ENCODE results near the gene JOSD2. TPM values are rescaled to one million over a fixed set of nuclear protein-coding genes. Genes with fewer than 3 reads are reported as not detected.

The JOSD2 gene
- total and polyA plus RNA-seq, 2 of the 4 experiments (the other 2 are of a cell fraction): 12.2 to 54.1 TPM

GRCh38 chr19:50515168-50515561 lies 4.2 kb upstream of the JOSD2 start:
- H3K79me1 ChIP-seq (ENCODE audit: low read depth in 1 of 2, low read length in 2 of 2): peaks cover 5 to 7% of the 10 kb centered on the region in 2 experiments; a peak in 3 of 4 replicates
- H2BK20ac ChIP-seq (ENCODE audit: low read depth, low read length): no peak overlapping the region
- H3K56ac ChIP-seq (ENCODE audit: extremely low read depth, insufficient read depth, low read length): no peak overlapping the region
- H3K4ac ChIP-seq (ENCODE audit: low read depth, low read length): no peak overlapping the region
- H3K4me1 ChIP-seq (ENCODE audit: control insufficient read depth, insufficient read depth, low read length): peaks cover under 1% of the 10 kb centered on the region
- BruUV-seq (replicated peaks): no TSS peak
- intact Hi-C loops (cut with micrococcal nuclease) (no loop called here), dilution Hi-C loops (cut with HindIII; ENCODE audit: low sequenced_read_pairs, unreplicated experiment) (no loop called here), in situ Hi-C loops (cut with MboI; ENCODE audit: low sequenced_read_pairs) (no loop called here)
- CTCF ChIA-PET: no interaction called here
- no peak overlapping the region for H3K14ac ChIP-seq (replicated peaks; ENCODE audit: low read depth, low read length)
- no peak overlapping the region for H3K23ac ChIP-seq (ENCODE audit: low read depth, low read length)
- H3K4me2 ChIP-seq (ENCODE audit: low read depth, low read length): no peak overlapping the region
- H4K8ac ChIP-seq (ENCODE audit: low read depth in 2 of 2, low read length in 2 of 2): no peak overlapping the region
- no peak overlapping the region for H2AFZ ChIP-seq (replicated peaks; ENCODE audit: low read length, poor library complexity)
- no peaks in the 10 kb centered on the region; the same call in 1 of the 2 replicates for H3K9me1 ChIP-seq (ENCODE audit: insufficient read depth, low read length)
- H3K9ac ChIP-seq (ENCODE audit: low read depth, low read length): no peak overlapping the region
- no peaks in the 10 kb centered on the region for H4K20me1 ChIP-seq (ENCODE audit: insufficient read depth, low read length)
- 62% methylated on average over 3 of the region's 11 CpGs; no CpG with 5 or more reads in 1 of the 2 experiments for WGBS, 2 experiments (ENCODE audit: extremely low coverage in 2 of 2, insufficient read length in 1 of 2)
- POLR2A ChIA-PET (ENCODE audit: unreplicated experiment): no interaction called here
- no peak overlapping the region for H3K27ac ChIP-seq (ENCODE audit: insufficient read depth, low read length)
- no peak overlapping the region for H2BK5ac ChIP-seq (ENCODE audit: low read depth, low read length, poor library complexity, severe bottlenecking)
- no peak overlapping the region for H3K4me3 ChIP-seq (ENCODE audit: insufficient read depth, low read depth, low read length)
- H4K91ac ChIP-seq (ENCODE audit: insufficient read depth, low read depth, low read length): no peak overlapping the region
- H4K5ac ChIP-seq (ENCODE audit: low read depth, low read length): no peak overlapping the region
- H2AK9ac ChIP-seq (replicated peaks; ENCODE audit: low read depth, low read length, poor library complexity): no peak overlapping the region
- TF ChIP-seq CHD1 (IDR thresholded peaks at IDR 0.05; ENCODE audit: low read depth, low read length) (no peak), FOS (IDR thresholded peaks at IDR 0.05; ENCODE audit: low read depth, low read length) (no peak), BHLHE40 (IDR thresholded peaks at IDR 0.05; ENCODE audit: low read depth, low read length) (no peak), ELK1 (IDR thresholded peaks at IDR 0.05; ENCODE audit: borderline replicate concordance, low read depth, low read length) (no peak), MAFK (IDR thresholded peaks at IDR 0.05; ENCODE audit: low read depth, low read length) (no peak), RCOR1 (IDR thresholded peaks at IDR 0.05; ENCODE audit: insufficient replicate concordance, low read length) (no peak), RAD21 (IDR thresholded peaks at IDR 0.05; ENCODE audit: low read length) (no peak), MAZ (IDR thresholded peaks at IDR 0.05; ENCODE audit: borderline replicate concordance, low read depth, low read length) (no peak), CEBPB (IDR thresholded peaks at IDR 0.05; ENCODE audit: low read depth, low read length) (no peak), POLR2A (IDR thresholded peaks at IDR 0.05; ENCODE audit: low read depth, low read length) (no peak), USF2 (IDR thresholded peaks at IDR 0.05; ENCODE audit: low read depth, low read length) (no peak), MXI1 (IDR thresholded peaks at IDR 0.05; ENCODE audit: borderline replicate concordance, low read depth, low read length) (no peak), SMC3 (IDR thresholded peaks at IDR 0.05; ENCODE audit: low read depth, low read length) (no peak), RFX5 (IDR thresholded peaks at IDR 0.05; ENCODE audit: low read depth, low read length) (no peak), CTCF (conservative IDR thresholded peaks at IDR 0.05; ENCODE audit: low read depth, low read length) (no peak), NFE2L2 (IDR thresholded peaks at IDR 0.05; ENCODE audit: low read depth, low read length) (no peak)
- no peak overlapping the region for H2BK15ac ChIP-seq (ENCODE audit: low read depth, low read length)
- no peak overlapping the region for H2BK120ac ChIP-seq (ENCODE audit: low read depth, low read length)
- H3K36me3 ChIP-seq (ENCODE audit: control insufficient read depth, insufficient read depth, low read length): no peaks in the 10 kb centered on the region
- H3K9me3 ChIP-seq (ENCODE audit: control insufficient read depth, insufficient read depth, low read length): no peaks in the 10 kb centered on the region
- H3K18ac ChIP-seq (ENCODE audit: low read depth, low read length): no peak overlapping the region
- no peak for ATAC-seq (ENCODE audit: low read depth)
- no peak for DNase-seq
- H3K27me3 ChIP-seq (ENCODE audit: control insufficient read depth, insufficient read depth, low read length): no peaks in the 10 kb centered on the region
- no peak overlapping the region for H2AK5ac ChIP-seq (ENCODE audit: low read depth, low read length)

All from IMR-90 (cell line).